Naive thymus-derived CD4-positive, alpha-beta T cell (primary cell): Measurements from ENCODE around the gene CELF2. TPM values are rescaled to one million over a fixed set of nuclear protein-coding genes. Genes with fewer than 3 reads are reported as not detected.

Experiments
- ATAC-seq: fragments of 150-1000 bp; cut with Tn5 transposase; 2 replicates; pipeline ENCODE4 v1.10.0; 2021; ENCODE audit warnings: mild to moderate bottlenecking, moderate library complexity
- CTCF ChIA-PET: fragments of 350-600 bp; sonication (Branson Sonifier 250); formaldehyde crosslinking; loops from one replicate; lab custom pipeline; 2021; ENCODE audit warnings: antibody characterized with exemption; lab: Charles Lee
- POLR2A ChIA-PET: fragments of 350-600 bp; sonication (Branson Sonifier 250); formaldehyde crosslinking; loops from one replicate; lab custom pipeline; 2021; ENCODE audit warnings: antibody characterized with exemption, inconsistent platforms; lab: Charles Lee
- DNase-seq, 9 donors: peaks; one replicate each; pipeline versions ENCODE4 v3.0.0 to v3.0.0-alpha.2; 2020 to 2022; ENCODE audit warnings: mixed read lengths in 1 of 9
- H3K27ac ChIP-seq: one replicate; pipeline ENCODE4 v1.7.0; 2013; ENCODE audit warnings: mild to moderate bottlenecking, low read depth, low read length, moderate library complexity
- H3K27me3 ChIP-seq, 2 donors: one replicate each; pipeline ENCODE4 v1.7.0; 2013; ENCODE audit warnings: low read length in 2 of 2, mild to moderate bottlenecking in 2 of 2, moderate library complexity in 2 of 2; ENCODE audit not compliant: control insufficient read depth in 2 of 2, insufficient read depth in 2 of 2
- H3K36me3 ChIP-seq, 3 experiments: 1 replicate in 2 of 3; 2 replicates in 1 of 3; pipeline ENCODE4 v1.7.0; 2013; ENCODE audit warnings: low read length in 3 of 3, mild to moderate bottlenecking in 3 of 3, moderate library complexity in 1 of 3; ENCODE audit not compliant: insufficient read depth in 3 of 3, control insufficient read depth in 2 of 3
- H3K4me1 ChIP-seq, 2 donors: one replicate each; pipeline ENCODE4 v1.7.0; 2013; ENCODE audit warnings: low read length in 2 of 2, mild to moderate bottlenecking in 2 of 2, moderate library complexity in 1 of 2; ENCODE audit not compliant: control insufficient read depth in 2 of 2, insufficient read depth in 2 of 2
- H3K4me3 ChIP-seq: 2 replicates; pipeline ENCODE4 v1.7.0; 2013; ENCODE audit warnings: mild to moderate bottlenecking, low read length
- H3K9me3 ChIP-seq, 3 experiments: 1 replicate in 2 of 3; 2 replicates in 1 of 3; pipeline ENCODE4 v1.7.0; 2013; ENCODE audit warnings: low read length in 3 of 3; ENCODE audit not compliant: control insufficient read depth in 2 of 3
- H3K27ac Mint-ChIP-seq, 9 donors: one replicate each; pipeline ENCODE4 v1.8.0; 2020 to 2022; ENCODE audit warnings: mixed read lengths in 9 of 9, mild to moderate bottlenecking in 8 of 9, moderate library complexity in 5 of 9, inconsistent platforms in 2 of 9
- H3K27me3 Mint-ChIP-seq, 5 donors: one replicate each; pipeline ENCODE4 v1.8.0; 2021 to 2022; ENCODE audit warnings: mixed read lengths in 5 of 5, mild to moderate bottlenecking in 1 of 5
- H3K36me3 Mint-ChIP-seq, 5 donors: one replicate each; pipeline ENCODE4 v1.8.0; 2020 to 2022; ENCODE audit warnings: mixed read lengths in 5 of 5, mild to moderate bottlenecking in 3 of 5, inconsistent platforms in 1 of 5
- H3K4me1 Mint-ChIP-seq, 7 donors: one replicate each; pipeline ENCODE4 v1.8.0; 2020 to 2022; ENCODE audit warnings: mixed read lengths in 7 of 7, mild to moderate bottlenecking in 3 of 7, inconsistent platforms in 1 of 7
- H3K4me3 Mint-ChIP-seq, 10 donors: one replicate each; pipeline ENCODE4 v1.8.0; 2020 to 2022; ENCODE audit warnings: mild to moderate bottlenecking in 10 of 10, mixed read lengths in 10 of 10, moderate library complexity in 6 of 10, inconsistent platforms in 2 of 10
- H3K9me3 Mint-ChIP-seq, 11 donors: one replicate each; pipeline ENCODE4 v1.8.0; 2020 to 2022; ENCODE audit warnings: mixed read lengths in 11 of 11, mild to moderate bottlenecking in 4 of 11, inconsistent platforms in 1 of 11, moderate library complexity in 1 of 11
- intact Hi-C, 2 donors: fragments of 100-400 bp; cut with micrococcal nuclease; formaldehyde crosslinking; loops; one replicate each; pipeline ENCODE4 v1.15.1; 2023
- polyA plus RNA-seq, 2 donors: library from polyadenylated mRNA; unstranded; fragments of 300-500 nt; fragmentation: Illumina TruSeq; gene quantifications; one replicate each; pipeline ENCODE4 v1.2.3, GENCODE V29; 2021
- total RNA-seq, 6 experiments: library from RNA in 5 of 6; stranded (reverse) in 5 of 6; gene quantifications; 1 replicate in 5 of 6; 2 replicates in 1 of 6; pipeline ENCODE4 v1.2.3 and lab custom pipeline; 2021 to 2026

CELF2 gene
- total and polyA plus RNA-seq, 7 experiments from 2014 or later = 135 to 207 (median 178) TPM

- no peak for ATAC-seq
- peaks cover 21 to 67% (median 55%) of the 10 kb centered on the region in 5 donors for H3K36me3 Mint-ChIP-seq
Observed at GRCh38 chr10:11325817-11326216, 308.1 kb downstream of the CELF2 start.

GRCh38 chr10:11326241-11326640 is 308.6 kb downstream of the CELF2 start:
- Histone ChIP-seq H3K27ac (no peak overlapping the region), H3K36me3 (peaks cover 34 to 85% (median 66%) of the 10 kb centered on the region in 3 experiments), H3K9me3 (no peaks in the 10 kb centered on the region), H3K4me3 (no peak overlapping the region), H3K4me1 (peaks cover 0 to 7% of the 10 kb centered on the region in 2 donors), H3K27me3 (no peaks in the 10 kb centered on the region)
- H3K4me1 Mint-ChIP-seq = peaks cover 24 to 72% (median 47%) of the 10 kb centered on the region in 7 donors
- H3K27ac Mint-ChIP-seq = peak overlapping the region in 8 of 9 donors; percentile 24 to 93 (median 67)
- H3K36me3 Mint-ChIP-seq = peaks cover 21 to 62% (median 50%) of the 10 kb centered on the region in 5 donors
- DNase-seq = no peak
- ChIA-PET CTCF (no interaction called here), POLR2A (interaction anchor here (0.7 kb wide), 1 partner anchor 176 kb away, joined by 3 read pairs; no protein-coding TSS in a partner anchor)
- ATAC-seq = no peak
- H3K27me3 Mint-ChIP-seq = no peaks in the 10 kb centered on the region
- peaks cover 0 to 2% (median 0%) of the 10 kb centered on the region in 11 donors for H3K9me3 Mint-ChIP-seq
- intact Hi-C loops = no loop called here
- peak overlapping the region in 1 of 10 donors; percentile 14 for H3K4me3 Mint-ChIP-seq

More at GRCh38 chr10:11325817-11326216, 308.1 kb downstream of the CELF2 start:
- intact Hi-C loops = no loop called here
- ChIA-PET POLR2A (interaction anchor here (0.7 kb wide), 1 partner anchor 175 kb away, joined by 3 read pairs; no protein-coding TSS in a partner anchor), CTCF (no interaction called here)
- peaks cover 0 to 7% of the 10 kb centered on the region in 2 donors for H3K4me1 ChIP-seq
- Mint-ChIP-seq H3K27ac (peak overlapping the region; percentile 34 to 93 (median 65)), H3K9me3 (peaks cover 0 to 2% (median 0%) of the 10 kb centered on the region in 11 donors), H3K4me1 (peaks cover 25 to 77% (median 52%) of the 10 kb centered on the region in 7 donors), H3K4me3 (no peak overlapping the region), H3K27me3 (no peaks in the 10 kb centered on the region)
- H3K36me3 ChIP-seq = peaks cover 35 to 90% (median 65%) of the 10 kb centered on the region in 3 experiments
- no peak for DNase-seq
- no peak overlapping the region for H3K4me3 ChIP-seq
- no peak overlapping the region for H3K27ac ChIP-seq
- H3K9me3 ChIP-seq = no peaks in the 10 kb centered on the region
- H3K27me3 ChIP-seq = no peaks in the 10 kb centered on the region

- POLR2A ChIA-PET = interaction anchor here (1.3 kb wide), 1 partner anchor 30 kb away, joined by 6 read pairs; no protein-coding TSS in a partner anchor
- no peaks in the 10 kb centered on the region for H3K9me3 ChIP-seq
- no peak for ATAC-seq
- DNase-seq = no peak
- Mint-ChIP-seq H3K27me3 (no peaks in the 10 kb centered on the region), H3K4me3 (peak overlapping the region in 1 of 10 donors; percentile 23), H3K36me3 (peaks cover 21 to 60% (median 50%) of the 10 kb centered on the region in 5 donors), H3K4me1 (peaks cover 21 to 72% (median 42%) of the 10 kb centered on the region in 7 donors), H3K27ac (peak overlapping the region in 8 of 9 donors; percentile 34 to 93 (median 84)), H3K9me3 (peaks cover 0 to 2% (median 0%) of the 10 kb centered on the region in 11 donors)
- no peaks in the 10 kb centered on the region for H3K27me3 ChIP-seq
- CTCF ChIA-PET = interaction anchor here (0.9 kb wide), 1 partner anchor 8 kb away, joined by 3 read pairs; no protein-coding TSS in a partner anchor
- peaks cover 35 to 84% (median 68%) of the 10 kb centered on the region in 3 experiments for H3K36me3 ChIP-seq
- intact Hi-C loops = no loop called here
- H3K27ac ChIP-seq = no peak overlapping the region
- no peak overlapping the region for H3K4me3 ChIP-seq
- peaks cover 0 to 7% of the 10 kb centered on the region in 2 donors for H3K4me1 ChIP-seq
Observed at GRCh38 chr10:11326913-11327616, 309.4 kb downstream of the CELF2 start.

GRCh38 chr10:11328264-11329061 is 310.8 kb downstream of the CELF2 start:
- Mint-ChIP-seq H3K27me3 (no peaks in the 10 kb centered on the region), H3K36me3 (peaks cover 26 to 61% (median 49%) of the 10 kb centered on the region in 5 donors), H3K4me3 (no peak overlapping the region), H3K4me1 (peaks cover 24 to 74% (median 50%) of the 10 kb centered on the region in 7 donors), H3K9me3 (peaks cover 0 to 6% (median 0%) of the 10 kb centered on the region in 11 donors), H3K27ac (peak overlapping the region in 8 of 9 donors; percentile 54 to 93 (median 83))
- ATAC-seq (peak; percentile 44), DNase-seq (no peak)
- Histone ChIP-seq H3K4me3 (no peak overlapping the region), H3K36me3 (peaks cover 36 to 84% (median 65%) of the 10 kb centered on the region in 3 experiments), H3K4me1 (peaks cover 0 to 7% of the 10 kb centered on the region in 2 donors), H3K27me3 (no peaks in the 10 kb centered on the region), H3K9me3 (no peaks in the 10 kb centered on the region), H3K27ac (no peak overlapping the region)
- ChIA-PET CTCF (interaction anchor here (1.2 kb wide), 1 partner anchor 68 kb away, joined by 3 read pairs; no protein-coding TSS in a partner anchor), POLR2A (interaction anchor here (1.1 to 1.3 kb wide), 2 partner anchors 14 to 32 kb away, joined by 4 to 6 read pairs; no protein-coding TSS in a partner anchor)
- intact Hi-C loops = no loop called here

GRCh38 chr10:11329062-11329673 is 311.5 kb downstream of the CELF2 start:
- Mint-ChIP-seq H3K27me3 (no peaks in the 10 kb centered on the region), H3K9me3 (peaks cover 0 to 6% (median 0%) of the 10 kb centered on the region in 11 donors), H3K4me3 (no peak overlapping the region), H3K36me3 (peaks cover 24 to 59% (median 46%) of the 10 kb centered on the region in 5 donors), H3K4me1 (peaks cover 24 to 78% (median 53%) of the 10 kb centered on the region in 7 donors), H3K27ac (peak overlapping the region in 8 of 9 donors; percentile 45 to 93 (median 77))
- DNase-seq (no peak), ATAC-seq (no peak)
- H3K4me1 ChIP-seq = peaks cover 0 to 7% of the 10 kb centered on the region in 2 donors
- H3K27ac ChIP-seq = no peak overlapping the region
- CTCF ChIA-PET = interaction anchor here (1.2 kb wide), 1 partner anchor 67 kb away, joined by 3 read pairs; no protein-coding TSS in a partner anchor
- H3K27me3 ChIP-seq = no peaks in the 10 kb centered on the region
- intact Hi-C loops = no loop called here
- no peak overlapping the region for H3K4me3 ChIP-seq
- peaks cover 33 to 77% (median 65%) of the 10 kb centered on the region in 3 experiments for H3K36me3 ChIP-seq
- POLR2A ChIA-PET = no interaction called here
- no peaks in the 10 kb centered on the region for H3K9me3 ChIP-seq
